Stimulated activated CD4-positive, alpha-beta T cell treated with anti-CD3 and anti-CD28 coated beads, Interleukin-4, amount 100 ng/mL, for 4 hours (primary cell): ENCODE measurements around the gene BMP7.
"Not testable (repeated sequence)": the region's sequence is repeated elsewhere in the genome, so short reads cannot be mapped to it uniquely, and the experiment has no call there.

Experiments used
- DNase-seq, 2 experiments: peaks; one replicate each; pipeline ENCODE4 v3.0.0-alpha.2; 2020

BMP7 gene

DNA sequence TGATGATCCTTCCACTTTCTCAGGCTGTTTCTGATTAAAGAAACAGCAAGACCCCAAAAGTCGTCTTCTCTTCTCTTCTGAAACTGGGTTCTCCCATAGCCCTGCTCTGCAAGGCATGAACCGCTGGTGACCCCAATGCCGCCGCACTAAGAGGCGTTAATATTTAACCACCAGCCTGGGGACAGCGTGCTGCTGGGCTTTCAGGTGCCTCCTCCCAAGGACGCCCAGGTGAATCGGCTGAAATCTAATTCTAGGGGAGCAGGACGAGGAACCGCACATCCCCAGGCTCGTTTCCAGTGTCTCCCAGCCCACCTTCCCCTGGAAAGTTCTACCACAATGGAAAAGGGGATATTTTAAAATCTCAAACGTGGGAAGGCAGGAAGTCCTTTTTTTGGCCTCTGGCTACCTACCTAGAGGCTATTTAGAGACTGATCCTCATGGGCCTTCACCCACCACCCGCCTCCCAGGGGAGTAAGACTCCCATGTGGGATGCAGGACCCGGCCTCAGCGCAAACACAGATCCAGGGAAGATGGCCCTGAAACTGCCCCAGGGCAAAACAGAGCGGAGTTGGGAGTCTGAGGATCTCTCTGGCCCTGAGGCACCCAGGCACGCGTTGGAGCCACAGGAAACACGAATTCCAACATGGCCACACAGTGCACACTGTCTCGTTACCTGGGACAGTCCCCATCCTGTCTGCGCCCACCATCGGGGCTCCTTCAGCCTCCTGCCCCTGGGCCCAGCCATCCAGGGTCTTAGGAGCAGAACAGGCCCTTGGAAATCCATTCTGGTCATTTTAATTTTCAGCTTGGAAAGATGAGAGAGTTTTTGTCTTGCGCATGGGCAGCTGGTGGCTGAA lies 56.2 kb downstream of the BMP7 start:
- DNase-seq = no peak

GRCh38 chr20:57209413-57209812 lies 57.0 kb downstream of the BMP7 start:
- no peak for DNase-seq

DNA sequence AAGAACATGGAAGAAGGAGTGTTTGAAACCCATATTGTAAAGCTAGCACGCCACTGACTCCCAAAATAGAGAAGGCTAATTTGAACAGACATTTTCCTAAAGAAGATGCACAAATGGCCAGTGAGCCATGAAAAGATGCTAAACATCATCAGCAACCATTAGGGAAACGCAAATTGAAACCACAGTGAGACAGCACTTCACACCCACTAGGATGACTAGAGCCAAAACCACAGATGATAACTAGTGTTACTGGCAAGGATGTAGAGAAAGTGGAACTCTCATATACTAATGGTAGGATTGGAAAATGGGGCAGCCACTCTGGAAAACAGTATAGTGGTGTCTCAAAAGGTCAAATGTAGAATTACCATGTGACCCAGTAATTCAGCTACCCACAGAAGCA lies 58.2 kb downstream of the BMP7 start:
- DNase-seq = no peak

DNA sequence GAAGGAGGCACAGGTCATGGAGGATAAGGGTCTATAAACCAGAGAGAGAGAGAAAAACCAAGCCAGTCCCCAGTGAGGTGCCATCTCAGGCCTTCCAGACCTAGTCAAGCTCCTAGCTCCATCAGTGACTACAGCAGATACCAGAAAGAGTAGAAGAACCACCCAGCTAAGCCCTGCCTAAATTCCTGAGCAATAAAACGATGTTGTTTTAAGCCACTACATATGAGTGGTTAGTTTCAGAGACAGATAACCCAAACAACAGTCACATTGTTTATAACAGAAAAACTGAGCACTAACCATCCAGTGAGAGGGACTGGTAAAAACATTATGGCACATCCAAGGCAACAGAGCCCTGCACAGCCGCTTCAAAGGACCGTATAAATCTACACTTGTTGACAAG lies 59.2 kb downstream of the BMP7 start:
- no peak for DNase-seq

- DNase-seq = no peak
Measured at GRCh38 chr20:57205606-57206219, 60.7 kb downstream of the BMP7 start.

DNA sequence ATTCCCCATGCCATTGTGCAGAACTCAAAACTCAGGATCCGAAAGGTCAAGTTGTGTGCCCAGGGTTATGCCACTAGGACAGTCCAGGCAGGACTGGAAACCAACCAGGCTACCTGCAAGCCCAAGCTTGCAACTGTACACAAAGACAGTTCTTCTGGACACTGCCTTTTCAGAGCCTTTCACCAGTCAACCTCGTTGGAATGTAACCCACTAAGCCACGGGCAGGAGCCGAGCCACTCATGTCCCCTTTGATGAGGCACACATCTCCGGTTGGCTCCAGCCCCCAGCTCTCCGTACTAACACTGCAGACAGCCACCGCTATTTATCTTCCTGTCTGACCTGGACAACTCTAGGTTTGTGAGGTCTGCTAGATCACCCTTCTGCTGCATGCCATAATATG lies 62.5 kb downstream of the BMP7 start:
- no peak for DNase-seq

- DNase-seq = no peak
Measured at GRCh38 chr20:57203204-57203603, 63.2 kb downstream of the BMP7 start.

GRCh38 chr20:57202309-57202708 lies 64.1 kb downstream of the BMP7 start:
- DNase-seq = no peak

- DNase-seq = no peak
Measured at GRCh38 chr20:57200882-57201695, 65.4 kb downstream of the BMP7 start.

DNA sequence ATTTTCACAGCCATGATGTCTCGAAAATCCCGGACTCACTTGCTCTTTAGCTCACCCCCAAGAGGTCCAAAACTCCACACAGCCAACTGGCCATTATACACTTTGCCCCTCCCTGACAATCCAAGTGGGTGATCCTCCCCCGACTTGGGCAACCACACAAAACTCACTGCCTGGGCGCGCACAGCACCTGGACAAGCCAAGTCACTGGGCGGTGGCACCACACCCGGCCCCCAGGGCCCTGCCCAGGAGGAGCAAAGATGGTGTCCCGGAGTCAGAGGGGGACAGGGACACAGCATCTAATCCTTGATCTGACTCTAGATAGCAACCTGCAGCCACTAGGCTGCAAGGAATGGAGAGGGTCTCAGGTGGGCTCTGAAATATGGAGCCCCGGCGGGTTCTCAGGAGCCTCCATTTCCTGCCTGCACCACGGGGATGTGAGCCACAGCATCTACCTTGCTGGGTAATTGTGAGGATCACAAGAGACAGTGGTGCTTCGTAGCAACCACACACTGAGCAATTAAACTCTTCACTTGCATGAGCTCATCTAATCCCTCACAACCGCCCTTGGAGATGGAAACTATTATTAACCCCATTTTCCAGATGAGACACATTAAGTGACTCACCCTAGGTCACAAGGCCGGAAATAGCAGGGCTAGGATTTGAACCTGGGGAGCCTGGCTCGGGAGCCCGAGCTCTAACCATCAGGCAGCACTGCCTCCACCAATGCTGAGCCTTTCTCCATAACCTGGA lies 66.6 kb downstream of the BMP7 start:
- no peak for DNase-seq

DNA sequence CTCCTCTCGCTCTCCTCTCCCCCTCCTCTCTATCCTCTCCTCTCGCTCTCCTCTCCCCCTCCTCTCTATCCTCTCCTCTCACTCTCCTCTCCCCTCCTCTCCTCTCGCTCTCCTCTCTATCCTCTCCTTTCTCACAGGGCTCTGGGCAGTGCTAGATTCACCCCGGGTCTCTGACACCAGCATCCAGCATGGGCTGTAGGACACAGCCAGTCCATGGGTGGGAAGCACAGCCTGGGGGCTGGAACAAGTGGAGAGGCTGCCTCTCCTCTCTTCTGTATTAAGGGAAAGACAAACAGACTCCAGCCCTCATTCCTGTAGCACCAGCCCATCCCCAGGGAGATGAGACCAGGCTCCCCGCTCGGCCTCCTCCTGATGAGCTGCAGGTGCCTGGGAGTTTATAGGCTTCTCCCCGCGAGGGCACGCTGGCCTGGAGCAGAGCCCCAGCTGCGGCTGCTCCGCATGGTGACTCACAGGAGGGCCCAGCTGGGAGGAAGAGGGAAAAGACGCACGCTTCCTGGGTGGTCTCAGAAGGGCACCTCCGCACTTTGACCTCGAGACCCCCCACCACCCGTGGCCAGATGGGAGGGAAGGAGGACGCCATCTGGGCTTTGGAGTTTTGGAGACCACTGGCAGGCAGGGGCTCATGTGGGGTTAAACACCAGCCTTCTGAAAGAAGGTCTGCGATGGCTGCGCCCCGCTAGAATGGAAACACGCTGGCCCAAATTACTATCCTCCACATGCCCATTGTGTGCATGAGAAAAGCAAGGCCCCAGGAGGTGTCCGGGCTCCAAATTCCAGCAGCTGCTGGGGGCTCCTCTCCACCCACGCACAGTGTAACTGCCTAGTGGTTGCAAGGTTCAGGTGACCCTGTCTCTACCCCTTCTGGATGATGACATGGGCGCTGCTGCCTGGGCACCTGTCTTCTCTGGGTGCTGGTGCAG lies 68.0 kb downstream of the BMP7 start:
- DNase-seq = no peak

DNA sequence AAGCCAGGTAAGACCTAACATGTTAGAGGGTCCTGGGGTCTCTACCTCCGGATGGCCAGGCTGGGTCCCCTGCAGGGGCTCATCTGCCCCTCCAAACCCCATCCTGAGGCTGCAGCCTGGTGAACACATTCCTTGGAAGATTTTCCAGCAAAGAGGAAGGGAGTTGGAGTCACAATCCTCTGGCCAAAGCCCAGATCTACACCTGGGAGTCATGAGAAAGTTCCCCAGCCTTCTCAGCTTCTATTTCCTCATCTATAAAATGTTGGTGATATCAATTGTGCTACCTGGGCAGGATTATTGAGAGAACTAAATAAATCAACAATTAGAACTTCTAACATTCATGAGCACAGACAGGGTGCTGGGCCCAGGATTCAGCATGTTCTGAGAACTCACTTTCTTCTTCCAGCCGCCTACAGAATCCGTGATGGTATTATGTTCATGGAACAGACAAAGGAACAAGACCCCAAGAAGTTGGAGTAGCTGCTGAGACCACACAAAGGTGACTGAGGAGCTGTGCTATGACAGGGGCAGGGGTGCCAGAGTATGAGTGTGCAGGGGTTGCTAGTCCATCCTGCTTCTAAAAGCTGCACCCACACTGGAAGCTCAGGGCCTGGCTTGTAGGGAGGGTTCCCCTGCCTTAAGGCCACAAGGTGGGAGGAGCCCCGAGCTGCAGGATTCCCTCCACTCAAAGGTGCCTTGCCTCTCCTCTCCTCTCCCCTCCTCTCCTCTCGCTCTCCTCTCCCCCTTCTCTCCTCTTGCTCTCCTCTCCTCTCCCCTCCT lies 68.9 kb downstream of the BMP7 start:
- DNase-seq = no peak

GRCh38 chr20:57195469-57196100 lies 70.9 kb downstream of the BMP7 start:
- no peak for DNase-seq

GRCh38 chr20:57195023-57195422 lies 71.4 kb downstream of the BMP7 start:
- no peak for DNase-seq

DNA sequence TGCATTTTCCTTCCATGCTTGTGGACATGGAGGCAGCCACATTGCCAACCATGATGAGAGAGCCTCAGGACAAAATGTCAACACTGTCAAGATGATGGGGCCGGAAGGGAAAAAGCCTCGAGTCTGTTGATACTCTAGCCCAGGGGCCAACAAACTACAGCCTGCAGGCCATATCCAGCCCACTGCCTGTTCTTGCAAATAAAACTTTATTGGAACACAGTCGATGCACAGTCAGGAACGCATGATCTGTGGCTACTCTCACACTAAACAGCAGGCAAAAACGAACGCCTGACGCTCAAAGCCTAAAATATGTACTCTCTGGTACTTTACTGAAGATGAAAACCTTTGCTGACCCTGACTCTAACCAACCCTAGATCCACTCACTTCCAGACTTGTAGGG lies 72.3 kb downstream of the BMP7 start:
- DNase-seq = no peak

DNA sequence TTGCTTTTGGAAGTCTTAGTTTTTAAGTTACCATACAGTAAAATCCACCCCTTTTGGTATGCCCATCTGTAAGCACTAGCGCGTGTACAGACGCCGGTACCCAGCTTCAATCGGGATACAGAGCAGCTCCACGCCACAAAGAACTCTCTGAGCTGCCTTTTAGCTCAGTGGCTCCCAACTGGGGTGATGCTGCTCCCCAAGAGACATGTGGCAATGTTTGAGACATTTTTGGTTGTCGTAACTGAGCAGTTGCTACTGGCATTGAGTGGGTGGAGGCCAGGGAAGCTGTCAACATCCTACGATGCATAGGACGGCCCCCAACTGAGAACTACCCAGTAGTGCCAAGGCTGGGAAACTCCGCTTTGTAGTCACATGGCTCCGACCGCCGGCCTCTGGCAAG lies 73.3 kb downstream of the BMP7 start:
- DNase-seq = no peak

GRCh38 chr20:57192311-57192710 lies 74.1 kb downstream of the BMP7 start:
- DNase-seq = no peak

- not testable (repeated sequence) for DNase-seq
Measured at GRCh38 chr20:57191265-57191638, 75.2 kb downstream of the BMP7 start.

GRCh38 chr20:57190536-57191264 lies 75.7 kb downstream of the BMP7 start:
- DNase-seq = no peak

GRCh38 chr20:57189713-57190112 lies 76.7 kb downstream of the BMP7 start:
- DNase-seq = no peak
